A172 (cell line): Measurements from ENCODE around the gene RAD51B. TPM values are rescaled to one million over a fixed set of nuclear protein-coding genes. Genes with fewer than 3 reads are reported as not detected.
"Not testable (repeated sequence)": the region's sequence is repeated elsewhere in the genome, so short reads cannot be mapped to it uniquely, and the experiment has no call there.

Experiments
- DNase-seq: peaks from one replicate; pipeline ENCODE4 v3.0.0-alpha.2; 2015; ENCODE audit warnings: low spot score
- total RNA-seq: library from RNA; depleted of rRNA; stranded (reverse); fragments of >200 nt; shearing (Covaris generic); gene quantifications from 2 replicates; pipeline ENCODE4 v1.2.3, GENCODE V29; 2014

Gene RAD51B
- total RNA-seq, 1 experiment from 2014 or later = 17.6 TPM

DNA sequence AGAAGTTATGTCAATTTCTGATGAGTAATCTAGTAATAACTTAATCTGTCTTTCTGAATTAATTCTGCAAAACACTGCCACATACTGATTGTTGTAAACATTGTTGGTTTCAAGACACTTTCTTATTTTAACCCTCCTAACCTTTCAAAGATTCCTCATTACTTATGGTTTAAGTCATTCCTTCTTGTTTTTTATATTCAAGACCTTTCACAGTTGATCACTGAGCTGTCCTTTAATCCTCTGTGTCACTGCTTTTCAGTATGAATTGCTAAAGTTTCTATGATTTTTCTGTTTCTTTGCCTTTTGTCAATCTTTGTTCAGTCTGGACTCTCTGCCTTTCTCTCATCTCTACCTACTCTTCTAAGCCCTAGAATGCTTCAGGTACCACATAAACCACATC, 164.7 kb downstream of the RAD51B start:
- no peak for DNase-seq

DNA sequence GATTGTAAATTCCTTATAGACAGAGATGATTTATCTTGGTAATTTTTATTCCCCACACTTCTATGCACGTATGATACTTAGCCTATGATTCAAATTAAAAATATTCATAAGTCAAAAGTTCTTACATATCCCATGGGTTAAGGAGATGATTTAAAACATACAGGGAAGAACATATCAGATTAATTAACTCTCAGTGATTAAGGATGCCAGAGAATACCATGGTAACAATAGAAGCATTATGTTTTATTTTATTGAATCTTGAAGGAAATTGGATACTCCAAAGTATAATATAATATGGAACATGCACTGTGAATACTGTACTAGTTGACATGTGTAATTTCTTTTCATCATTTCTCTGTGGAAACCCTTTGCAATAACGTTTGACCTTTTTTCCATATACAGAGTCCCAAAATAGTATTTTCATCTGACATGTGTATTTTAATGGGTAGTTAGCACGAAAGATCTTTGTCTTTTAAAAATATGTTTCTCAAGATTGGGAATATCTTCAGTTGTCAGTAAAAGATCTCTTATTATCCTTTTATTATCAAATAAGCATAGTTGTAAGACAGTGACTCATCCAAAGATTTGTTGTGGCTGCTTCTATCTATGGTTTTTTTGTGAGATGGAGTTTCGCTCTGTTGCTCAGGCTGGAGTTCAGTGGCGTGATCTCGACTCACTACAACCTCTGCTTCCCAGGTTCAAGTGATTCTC, 166.7 kb downstream of the RAD51B start:
- peak; percentile 34 for DNase-seq

GRCh38 chr14:67987606-67988005, 168.0 kb downstream of the RAD51B start:
- DNase-seq = peak; percentile 77

DNA sequence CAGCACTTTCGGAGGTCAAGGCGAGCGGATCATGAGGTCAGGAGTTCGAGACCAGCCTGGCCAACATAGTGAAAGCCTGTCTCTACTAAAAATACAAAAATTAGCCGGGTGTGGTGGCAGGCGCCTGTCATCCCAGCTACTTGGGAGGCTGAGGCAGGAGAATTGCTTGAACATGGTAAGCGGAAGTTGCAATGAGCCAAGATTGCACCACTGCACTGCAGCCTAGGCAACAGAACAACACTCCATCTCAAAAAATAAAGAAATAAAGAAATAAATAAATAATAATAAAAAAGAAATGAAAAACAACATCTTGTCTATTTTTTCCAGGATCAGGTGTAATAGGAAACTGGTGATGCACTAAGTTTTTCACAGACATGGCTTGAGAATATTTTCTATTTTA, 168.6 kb downstream of the RAD51B start:
- DNase-seq = not testable (repeated sequence)

GRCh38 chr14:67990576-67990975, 171.0 kb downstream of the RAD51B start:
- DNase-seq = no peak

GRCh38 chr14:67994531-67994930, 175.0 kb downstream of the RAD51B start:
- no peak for DNase-seq

- no peak for DNase-seq
These were observed 176.7 kb downstream of the RAD51B start for GRCh38 chr14:67996235-67996634.

GRCh38 chr14:67998834-67999233, 179.3 kb downstream of the RAD51B start:
- DNase-seq = no peak

GRCh38 chr14:67999290-67999689, 179.7 kb downstream of the RAD51B start:
- DNase-seq = peak; percentile 16

GRCh38 chr14:67999705-68000384, 180.3 kb downstream of the RAD51B start:
- DNase-seq = peak; percentile 78

DNA sequence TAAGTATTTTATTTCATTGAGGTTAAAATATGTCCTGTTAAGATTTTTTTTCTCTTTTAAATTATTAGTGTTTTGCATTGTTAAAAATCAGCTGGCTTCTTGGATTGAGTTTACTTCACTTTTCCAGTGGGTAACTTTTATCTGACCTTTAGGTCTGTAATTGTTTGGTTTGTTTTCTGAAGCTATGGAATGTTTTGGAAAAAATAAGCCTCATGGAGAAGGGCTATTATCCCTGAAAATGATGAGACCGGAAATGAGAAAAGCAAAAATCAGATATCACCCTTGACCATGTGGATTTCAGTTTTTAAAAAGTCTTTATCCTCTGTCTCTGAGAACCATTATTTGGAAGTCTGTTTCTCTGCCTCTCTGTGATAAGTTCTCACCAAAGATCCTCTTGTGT, 180.9 kb downstream of the RAD51B start:
- peak; percentile 38 for DNase-seq

GRCh38 chr14:68008491-68008890, 188.9 kb downstream of the RAD51B start:
- DNase-seq = peak; percentile 33

GRCh38 chr14:68011406-68012028, 191.9 kb downstream of the RAD51B start:
- peak; percentile 70 for DNase-seq

DNA sequence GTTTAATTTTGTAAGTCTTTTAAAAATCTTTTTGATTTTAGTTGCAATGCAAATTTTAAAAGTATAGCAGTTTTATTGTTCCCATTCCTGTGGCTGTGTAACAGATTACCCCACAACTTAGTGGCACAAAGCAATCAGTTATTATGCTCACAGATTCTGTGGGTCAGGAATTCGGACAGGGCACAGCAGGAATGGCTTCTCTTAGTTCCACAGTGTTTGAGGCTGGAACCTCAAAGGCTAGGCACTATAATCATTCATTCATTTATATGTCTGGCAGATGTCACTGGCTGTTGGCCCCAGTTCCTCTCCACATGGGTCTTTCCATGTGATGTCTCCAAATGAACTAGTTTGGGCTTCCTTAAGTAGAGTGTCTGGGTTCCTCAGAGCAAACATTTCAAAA, 193.3 kb downstream of the RAD51B start:
- DNase-seq = peak; percentile 20

DNA sequence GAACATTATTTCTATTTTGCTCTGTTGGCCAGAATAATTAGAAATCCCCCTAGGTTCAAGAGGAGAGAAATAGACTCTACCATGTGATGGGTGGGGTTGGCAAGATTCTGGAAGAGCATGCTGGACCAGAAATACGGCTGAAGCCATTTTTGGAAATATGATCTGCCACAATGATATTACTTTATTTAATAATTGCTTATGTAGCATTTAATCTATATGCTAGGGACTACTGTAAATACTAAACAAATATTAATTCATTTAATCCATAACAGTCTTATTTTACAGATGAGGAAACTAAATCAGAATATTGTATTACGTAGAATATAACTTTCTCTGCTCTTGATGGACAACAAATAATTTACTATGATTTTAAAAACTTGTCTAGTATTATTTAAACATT, 193.7 kb downstream of the RAD51B start:
- no peak for DNase-seq

DNA sequence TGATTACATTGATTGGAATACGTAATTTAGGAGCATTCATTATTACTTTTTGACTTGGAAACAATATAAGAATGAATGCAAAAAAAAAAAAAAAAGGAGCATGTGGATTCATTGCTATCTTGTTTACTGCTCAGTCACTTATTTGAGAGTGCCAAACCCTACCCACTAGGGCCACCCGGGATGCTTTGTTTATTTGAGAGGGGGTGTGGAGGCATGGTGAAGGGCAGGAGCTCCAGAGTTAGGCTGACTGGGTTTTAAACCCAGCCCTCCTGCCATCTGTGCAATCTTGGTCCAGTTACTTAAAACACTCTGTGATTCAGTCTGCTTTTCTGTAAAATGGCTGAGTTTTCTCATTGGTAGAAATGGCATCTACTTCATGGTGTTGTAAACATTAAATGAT, 195.2 kb downstream of the RAD51B start:
- DNase-seq = no peak

DNA sequence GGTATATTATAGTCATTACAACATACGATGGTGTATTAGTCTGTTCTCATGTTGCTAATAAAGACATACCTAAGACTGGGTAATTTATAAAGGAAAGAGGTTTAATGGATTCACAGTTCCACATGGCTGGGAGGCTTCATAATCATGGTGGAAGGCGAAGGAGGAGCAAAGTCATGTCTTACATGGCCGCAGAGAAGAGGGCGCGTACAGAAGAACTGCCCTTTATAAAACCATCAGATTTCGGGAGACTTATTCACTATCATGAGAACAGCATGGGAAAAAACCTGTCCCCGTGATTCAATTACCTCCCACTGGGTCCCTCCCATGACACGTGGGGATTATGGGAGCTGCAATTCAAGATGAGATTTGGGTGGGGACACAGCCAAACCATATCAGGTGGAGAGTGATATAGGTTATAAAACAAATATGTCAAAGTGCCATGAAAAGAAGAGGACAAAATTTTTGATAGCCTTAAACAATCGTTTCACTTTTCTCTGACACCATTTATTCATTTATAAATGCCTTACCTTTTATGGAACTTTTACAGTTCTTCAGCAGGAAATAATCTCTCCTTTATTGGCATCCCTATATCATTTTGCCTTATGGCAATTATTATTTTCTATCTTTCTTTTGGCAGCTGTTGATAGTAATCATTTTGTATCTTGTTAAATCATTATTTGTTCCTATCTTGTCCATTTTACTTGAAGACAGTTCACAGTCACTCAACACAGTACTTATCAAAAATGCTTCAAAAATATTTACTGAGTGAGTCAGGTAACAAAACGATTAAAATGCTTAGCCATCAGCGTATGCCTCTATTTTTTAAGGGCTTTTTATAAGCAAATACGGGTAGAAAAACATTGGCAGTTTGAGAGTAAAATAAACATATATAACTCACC, 196.0 kb downstream of the RAD51B start:
- peak; percentile 75 for DNase-seq

- DNase-seq = no peak
These were observed 196.8 kb downstream of the RAD51B start for GRCh38 chr14:68016255-68016914.

GRCh38 chr14:68018598-68018997, 199.0 kb downstream of the RAD51B start:
- peak; percentile 35 for DNase-seq

- DNase-seq = no peak
These were observed 200.9 kb downstream of the RAD51B start for GRCh38 chr14:68020493-68020892.

- DNase-seq = no peak
These were observed 201.6 kb downstream of the RAD51B start for GRCh38 chr14:68020999-68021663.
